ENCODE measurements around the gene EMILIN3. TPM values are rescaled to one million over a fixed set of nuclear protein-coding genes. Genes with fewer than 3 reads are reported as not detected.
"Not testable (repeated sequence)": the region's sequence is repeated elsewhere in the genome, so short reads cannot be mapped to it uniquely, and the experiment has no call there.

Gene EMILIN3
- total RNA-seq, 2 experiments from 2014 or later: not detected

GRCh38 chr20:41334036-41334435, 32.6 kb downstream of the EMILIN3 start:
- no peaks in the 10 kb centered on the region for H3K9me3 Mint-ChIP-seq
- peaks cover 13% of the 10 kb centered on the region for H3K4me1 Mint-ChIP-seq
- no peak overlapping the region for H3K27ac Mint-ChIP-seq
- no peak overlapping the region for H3K4me3 Mint-ChIP-seq
- no peaks in the 10 kb centered on the region for H3K27me3 Mint-ChIP-seq
- H3K36me3 Mint-ChIP-seq: no peaks in the 10 kb centered on the region
- DNase-seq: no peak

DNA sequence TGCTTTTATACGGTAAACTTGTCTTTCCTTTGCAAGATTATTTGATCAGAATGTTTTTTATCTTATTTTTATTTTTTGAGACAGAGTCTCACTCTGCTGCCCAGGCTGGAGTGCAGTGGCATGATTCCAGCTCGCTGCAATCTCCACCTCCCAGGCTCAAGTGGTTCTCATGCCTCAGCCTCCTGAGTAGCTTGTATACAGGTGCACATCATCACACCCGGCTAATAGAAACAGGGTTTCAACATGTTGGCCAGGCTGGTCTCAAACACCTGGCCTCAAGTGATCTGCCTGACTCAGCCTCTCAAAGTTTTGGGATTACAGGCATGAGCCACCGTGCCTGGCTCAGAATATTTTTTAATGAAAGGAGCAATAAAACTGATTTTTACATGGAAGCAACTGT, 34.9 kb downstream of the EMILIN3 start:
- Mint-ChIP-seq H3K27me3 (no peaks in the 10 kb centered on the region), H3K9me3 (no peaks in the 10 kb centered on the region), H3K36me3 (no peaks in the 10 kb centered on the region), H3K4me1 (peaks cover 15% of the 10 kb centered on the region), H3K27ac (no peak overlapping the region), H3K4me3 (no peak overlapping the region)
- DNase-seq: no peak

DNA sequence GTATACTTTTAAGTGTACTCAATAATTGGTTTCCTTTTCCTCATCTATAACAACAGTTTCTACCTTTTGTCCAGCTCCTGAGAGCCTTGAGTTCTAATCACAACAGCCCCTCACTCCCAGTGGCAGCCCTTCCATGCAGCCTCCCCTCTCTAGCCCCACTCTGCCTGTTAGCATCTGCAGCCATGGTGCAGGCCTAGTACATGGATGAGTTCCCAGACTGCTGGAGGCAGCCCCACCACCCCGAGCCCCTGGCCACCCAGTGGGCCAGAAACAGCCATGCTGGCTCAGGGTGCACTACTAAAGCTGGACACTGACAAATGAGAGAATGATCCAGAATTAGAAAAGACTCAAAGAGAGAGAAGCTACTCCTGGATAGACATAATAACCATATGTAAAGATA, 35.7 kb downstream of the EMILIN3 start:
- no peak overlapping the region for H3K27ac Mint-ChIP-seq
- H3K36me3 Mint-ChIP-seq: no peaks in the 10 kb centered on the region
- peaks cover 15% of the 10 kb centered on the region for H3K4me1 Mint-ChIP-seq
- H3K27me3 Mint-ChIP-seq: no peaks in the 10 kb centered on the region
- H3K9me3 Mint-ChIP-seq: no peaks in the 10 kb centered on the region
- no peak overlapping the region for H3K4me3 Mint-ChIP-seq
- DNase-seq: no peak

- Mint-ChIP-seq H3K27ac (no peak overlapping the region), H3K36me3 (no peaks in the 10 kb centered on the region)
These were observed 36.3 kb downstream of the EMILIN3 start for GRCh38 chr20:41330343-41330720.

GRCh38 chr20:41329435-41330342, 36.9 kb downstream of the EMILIN3 start:
- no peaks in the 10 kb centered on the region for H3K9me3 Mint-ChIP-seq
- peak; percentile 65 for DNase-seq
- no peak overlapping the region for H3K4me3 Mint-ChIP-seq
- no peaks in the 10 kb centered on the region for H3K36me3 Mint-ChIP-seq
- peak overlapping the region; percentile 30 for H3K27ac Mint-ChIP-seq
- no peaks in the 10 kb centered on the region for H3K27me3 Mint-ChIP-seq
- peaks cover 15% of the 10 kb centered on the region for H3K4me1 Mint-ChIP-seq

More at GRCh38 chr20:41330343-41330720, 36.3 kb downstream of the EMILIN3 start:
- no peak for DNase-seq
- H3K27me3 Mint-ChIP-seq: no peaks in the 10 kb centered on the region
- peaks cover 15% of the 10 kb centered on the region for H3K4me1 Mint-ChIP-seq
- H3K4me3 Mint-ChIP-seq: no peak overlapping the region
- H3K9me3 Mint-ChIP-seq: no peaks in the 10 kb centered on the region

DNA sequence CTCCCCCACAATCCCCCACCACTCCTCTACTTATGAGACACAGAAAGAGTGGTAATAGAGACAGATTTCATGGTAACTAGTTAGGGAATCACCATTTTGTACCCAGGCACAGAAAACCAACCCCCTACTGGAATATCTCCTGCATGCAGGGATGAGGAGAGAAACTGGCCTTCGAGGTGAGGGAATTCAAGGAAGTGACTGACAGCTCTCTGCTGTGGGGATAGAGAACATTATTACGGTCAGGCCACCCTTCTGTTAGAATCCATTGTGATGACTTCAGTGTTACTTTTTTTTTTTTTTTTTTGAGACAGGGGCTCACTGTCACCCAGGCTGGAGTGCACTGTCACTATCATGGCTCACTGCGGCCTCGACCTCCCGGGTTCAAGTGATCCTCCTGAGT, 39.4 kb downstream of the EMILIN3 start:
- Mint-ChIP-seq H3K27ac (no peak overlapping the region), H3K4me3 (no peak overlapping the region), H3K9me3 (no peaks in the 10 kb centered on the region), H3K27me3 (no peaks in the 10 kb centered on the region), H3K36me3 (no peaks in the 10 kb centered on the region), H3K4me1 (peaks cover 15% of the 10 kb centered on the region)
- no peak for DNase-seq

DNA sequence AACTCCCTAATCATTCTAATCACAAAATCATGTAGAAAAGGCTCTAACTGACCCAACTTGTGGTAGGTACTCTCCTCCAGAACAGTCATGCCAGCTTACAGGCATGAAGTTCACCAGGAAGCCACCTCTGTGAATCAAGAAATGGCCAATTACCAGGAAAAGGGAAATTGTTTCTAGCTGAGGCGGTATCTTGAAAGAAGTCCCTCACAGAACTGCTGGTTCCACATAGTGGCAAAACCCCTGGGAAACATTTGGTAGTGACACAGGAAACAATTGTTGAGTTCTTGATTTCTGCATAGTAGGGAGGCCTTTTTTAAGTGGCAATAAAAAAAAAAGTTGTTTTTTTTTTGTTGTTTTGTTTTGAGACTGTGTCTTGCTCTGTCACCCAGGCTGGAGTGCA, 45.6 kb downstream of the EMILIN3 start:
- no peaks in the 10 kb centered on the region for H3K9me3 Mint-ChIP-seq

GRCh38 chr20:41320441-41320840, 46.2 kb downstream of the EMILIN3 start:
- Mint-ChIP-seq H3K36me3 (peaks cover 2% of the 10 kb centered on the region), H3K27ac (no peak overlapping the region), H3K4me3 (no peak overlapping the region)

More for the DNA sequence above, 45.6 kb downstream of the EMILIN3 start:
- Mint-ChIP-seq H3K27me3 (no peaks in the 10 kb centered on the region), H3K27ac (no peak overlapping the region), H3K4me3 (no peak overlapping the region), H3K4me1 (peaks cover 11% of the 10 kb centered on the region), H3K36me3 (peaks cover 2% of the 10 kb centered on the region)
- DNase-seq: no peak

GRCh38 chr20:41318271-41318649, 48.4 kb downstream of the EMILIN3 start:
- H3K4me3 Mint-ChIP-seq: peak overlapping the region; percentile 63
- H3K27me3 Mint-ChIP-seq: no peaks in the 10 kb centered on the region
- peaks cover 27% of the 10 kb centered on the region for H3K4me1 Mint-ChIP-seq
- peaks cover 2% of the 10 kb centered on the region for H3K36me3 Mint-ChIP-seq
- no peaks in the 10 kb centered on the region for H3K9me3 Mint-ChIP-seq
- DNase-seq: no peak
- H3K27ac Mint-ChIP-seq: peak overlapping the region; percentile 42

More at GRCh38 chr20:41320441-41320840, 46.2 kb downstream of the EMILIN3 start:
- no peaks in the 10 kb centered on the region for H3K9me3 Mint-ChIP-seq
- H3K27me3 Mint-ChIP-seq: no peaks in the 10 kb centered on the region
- no peak for DNase-seq
- peaks cover 14% of the 10 kb centered on the region for H3K4me1 Mint-ChIP-seq

GRCh38 chr20:41317546-41318270, 48.9 kb downstream of the EMILIN3 start, which contains the start of gene ZHX3:
ZHX3 (minus strand) TSS chr20:41317731; CDS start chr20:41204916, 112,815 bp downstream.
- H3K36me3 Mint-ChIP-seq: peaks cover 2% of the 10 kb centered on the region
- DNase-seq: peak; percentile 100
- H3K4me3 Mint-ChIP-seq: peak within 1 kb of the TSS; percentile 91
- H3K27ac Mint-ChIP-seq: peak within 1 kb of the TSS; percentile 84
- H3K27me3 Mint-ChIP-seq: no peaks in the 10 kb centered on the region
- peaks cover 27% of the 10 kb centered on the region for H3K4me1 Mint-ChIP-seq
- no peaks in the 10 kb centered on the region for H3K9me3 Mint-ChIP-seq

GRCh38 chr20:41316602-41317545, 49.7 kb downstream of the EMILIN3 start:
- peaks cover 27% of the 10 kb centered on the region for H3K4me1 Mint-ChIP-seq
- peak overlapping the region; percentile 84 for H3K27ac Mint-ChIP-seq
- DNase-seq: peak; percentile 67
- peaks cover 2% of the 10 kb centered on the region for H3K36me3 Mint-ChIP-seq
- peak overlapping the region; percentile 91 for H3K4me3 Mint-ChIP-seq
- H3K9me3 Mint-ChIP-seq: no peaks in the 10 kb centered on the region
- no peaks in the 10 kb centered on the region for H3K27me3 Mint-ChIP-seq

DNA sequence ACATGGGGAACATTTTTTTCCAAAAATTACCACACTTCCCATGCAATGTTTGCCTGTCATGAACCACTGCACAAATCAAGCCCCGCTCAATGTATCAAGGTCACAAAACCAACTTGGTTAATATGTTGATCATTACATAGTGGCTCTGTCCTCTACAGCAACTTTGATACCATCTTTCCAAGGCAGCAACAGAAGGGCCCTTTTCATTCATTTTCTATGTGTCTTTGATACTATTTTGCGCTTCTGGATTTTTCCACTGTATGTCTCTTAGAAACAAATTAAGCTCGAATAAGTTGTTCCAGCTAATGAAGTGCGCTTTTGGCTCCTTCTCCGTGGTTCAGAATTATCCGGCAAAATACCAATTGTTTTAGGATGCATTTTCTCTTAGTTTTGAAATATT, 50.6 kb downstream of the EMILIN3 start:
- Mint-ChIP-seq H3K36me3 (peaks cover 2% of the 10 kb centered on the region), H3K27me3 (no peaks in the 10 kb centered on the region), H3K9me3 (no peaks in the 10 kb centered on the region), H3K4me1 (peaks cover 27% of the 10 kb centered on the region), H3K4me3 (peak overlapping the region; percentile 91), H3K27ac (no peak overlapping the region)
- no peak for DNase-seq

GRCh38 chr20:41314386-41314785, 52.2 kb downstream of the EMILIN3 start:
- H3K27me3 Mint-ChIP-seq: no peaks in the 10 kb centered on the region
- no peaks in the 10 kb centered on the region for H3K9me3 Mint-ChIP-seq
- no peak overlapping the region for H3K4me3 Mint-ChIP-seq
- DNase-seq: no peak
- H3K36me3 Mint-ChIP-seq: peaks cover 2% of the 10 kb centered on the region
- H3K4me1 Mint-ChIP-seq: peaks cover 27% of the 10 kb centered on the region
- no peak overlapping the region for H3K27ac Mint-ChIP-seq

DNA sequence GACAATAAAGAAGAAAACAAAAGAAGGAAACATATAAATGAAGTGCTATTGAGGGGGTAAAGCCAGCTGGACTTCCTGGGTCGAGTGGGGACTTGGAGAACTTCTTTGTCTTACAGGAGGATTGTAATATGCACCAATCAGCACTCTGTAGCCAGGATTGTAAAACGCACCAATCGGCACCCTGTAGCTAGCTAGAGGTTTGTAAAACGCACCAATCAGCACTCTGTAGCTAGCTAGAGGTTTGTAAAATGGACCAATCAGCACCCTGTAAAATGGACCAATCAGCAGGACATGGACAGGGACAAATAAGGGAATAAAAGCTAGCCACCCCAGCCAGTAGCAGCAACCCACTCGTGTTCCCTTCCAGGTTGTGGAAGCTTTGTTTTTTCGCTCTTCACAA, 54.6 kb downstream of the EMILIN3 start:
- not testable (repeated sequence) for H3K9me3 Mint-ChIP-seq, H3K27ac Mint-ChIP-seq

More for the DNA sequence above, 54.6 kb downstream of the EMILIN3 start:
- not testable (repeated sequence) for DNase-seq, H3K4me3 Mint-ChIP-seq, H3K27me3 Mint-ChIP-seq, H3K36me3 Mint-ChIP-seq
- peaks cover 31% of the 10 kb centered on the region for H3K4me1 Mint-ChIP-seq

Data from activated naive CD8-positive, alpha-beta T cell treated with anti-CD3 and anti-CD28 coated beads for 36 hours (primary cell).